Ishikawa (cell line): Measurements from ENCODE around the gene PPP4R4.

ENCODE experiments used
- CEBPB ChIP-seq: IDR thresholded peaks from 2 replicates; pipeline ENCODE4 v1.6.1; 2012
- CREB1 ChIP-seq: IDR thresholded peaks from 2 replicates; pipeline ENCODE4 v1.6.1; 2012; ENCODE audit warnings: low read depth
- EGR1 ChIP-seq: IDR thresholded peaks from 2 replicates; pipeline ENCODE4 v1.6.1; 2012
- EP300 ChIP-seq: IDR thresholded peaks from 2 replicates; pipeline ENCODE4 v1.6.1; 2012; ENCODE audit warnings: borderline replicate concordance
- FOXM1 ChIP-seq: IDR thresholded peaks from 2 replicates; pipeline ENCODE4 v1.6.1; 2012; ENCODE audit warnings: low read depth, borderline replicate concordance
- NFIC ChIP-seq: IDR thresholded peaks from 2 replicates; pipeline ENCODE4 v1.6.1; 2012
- RAD21 ChIP-seq: IDR thresholded peaks from 2 replicates; pipeline ENCODE4 v1.6.1; 2012; ENCODE audit warnings: low read depth
- TAF1 ChIP-seq: IDR thresholded peaks from 2 replicates; pipeline ENCODE4 v1.6.1; 2012; ENCODE audit warnings: low read depth, mild to moderate bottlenecking
- TCF12 ChIP-seq: IDR thresholded peaks from 2 replicates; pipeline ENCODE4 v1.6.1; 2012; ENCODE audit warnings: low read depth
- TEAD4 ChIP-seq: IDR thresholded peaks from 2 replicates; pipeline ENCODE4 v1.6.1; 2012
- YY1 ChIP-seq: IDR thresholded peaks from 2 replicates; pipeline ENCODE4 v1.6.1; 2012; ENCODE audit warnings: low read depth
- ZBTB7A ChIP-seq: IDR thresholded peaks from 2 replicates; pipeline ENCODE4 v1.6.1; 2012; ENCODE audit warnings: low read depth
- TF ChIP-seq, protein P1 (sequence below): IDR thresholded peaks from 2 replicates; pipeline ENCODE4 v1.6.1; 2012
- TF ChIP-seq, protein P2 (sequence below): IDR thresholded peaks from 2 replicates; pipeline ENCODE4 v1.6.1; 2012
- TF ChIP-seq, protein P3 (sequence below): IDR thresholded peaks from 2 replicates; pipeline ENCODE4 v1.6.1; 2012; ENCODE audit warnings: low read depth, mild to moderate bottlenecking

The PPP4R4 gene

DNA sequence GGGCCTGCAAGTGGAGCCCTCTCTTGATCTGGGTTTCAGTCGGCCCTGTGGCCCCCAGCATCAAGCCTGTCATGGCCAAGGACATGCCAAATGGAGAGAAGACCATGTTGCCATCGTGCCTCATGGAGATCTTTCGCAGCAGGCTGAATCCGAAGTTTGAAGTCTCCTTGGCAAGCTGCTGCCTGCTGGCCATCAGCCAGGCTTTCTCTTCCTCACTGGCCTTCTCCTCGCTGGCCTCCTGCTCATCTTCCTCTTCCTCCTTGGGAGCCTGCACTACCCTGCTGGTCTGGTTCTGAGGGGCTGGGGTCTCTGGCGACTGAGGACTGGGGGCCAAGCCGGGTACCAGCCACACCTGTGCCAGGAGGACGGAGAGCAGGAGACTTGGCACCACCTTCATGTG, 116.1 kb downstream of the PPP4R4 start:
- TF ChIP-seq TEAD4 (no peak), NFIC (no peak), EGR1 (no peak), ZBTB7A (no peak)

DNA sequence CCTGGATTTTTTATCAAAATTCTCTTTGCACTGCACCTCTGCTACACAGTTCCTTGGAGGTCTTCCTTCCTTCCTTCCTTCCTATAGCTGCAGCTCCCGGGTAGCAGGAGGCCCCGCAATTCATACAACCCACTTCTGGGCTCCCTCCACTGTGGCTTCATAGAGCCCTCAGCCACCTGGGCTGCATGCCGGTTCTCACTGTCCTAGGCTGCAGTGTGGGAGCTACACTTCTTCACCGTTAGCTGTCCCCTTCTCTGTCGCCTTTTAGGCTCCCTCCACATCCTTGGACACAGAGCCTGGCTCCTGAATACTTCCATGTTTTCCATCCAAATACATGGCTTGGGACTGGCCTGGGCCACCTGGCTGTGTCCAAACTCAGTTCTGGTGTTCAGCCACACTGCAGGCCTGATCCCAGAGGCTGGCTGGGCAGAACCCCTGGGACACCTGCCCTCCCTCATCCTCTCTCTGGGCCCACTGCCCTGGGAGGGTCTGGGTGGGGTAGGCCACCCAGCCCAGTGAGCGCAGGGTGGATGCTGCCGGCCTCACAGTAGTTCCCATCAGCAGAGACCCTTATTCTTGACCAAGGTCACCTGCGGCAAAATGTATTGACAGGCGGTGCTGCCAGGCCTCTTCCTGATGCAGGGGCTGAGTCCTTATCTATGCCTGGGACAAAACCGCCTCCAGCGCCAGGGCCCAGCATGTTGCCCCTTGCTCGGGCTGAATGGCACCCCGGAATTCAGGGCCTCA, 117.2 kb downstream of the PPP4R4 start:
- TF ChIP-seq EGR1 (no peak), ZBTB7A (no peak), RAD21 (no peak), TCF12 (no peak), NFIC (no peak), TEAD4 (no peak), CREB1 (no peak)
- TF ChIP-seq, protein P1, sequence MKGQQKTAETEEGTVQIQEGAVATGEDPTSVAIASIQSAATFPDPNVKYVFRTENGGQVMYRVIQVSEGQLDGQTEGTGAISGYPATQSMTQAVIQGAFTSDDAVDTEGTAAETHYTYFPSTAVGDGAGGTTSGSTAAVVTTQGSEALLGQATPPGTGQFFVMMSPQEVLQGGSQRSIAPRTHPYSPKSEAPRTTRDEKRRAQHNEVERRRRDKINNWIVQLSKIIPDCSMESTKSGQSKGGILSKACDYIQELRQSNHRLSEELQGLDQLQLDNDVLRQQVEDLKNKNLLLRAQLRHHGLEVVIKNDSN = no peak

DNA sequence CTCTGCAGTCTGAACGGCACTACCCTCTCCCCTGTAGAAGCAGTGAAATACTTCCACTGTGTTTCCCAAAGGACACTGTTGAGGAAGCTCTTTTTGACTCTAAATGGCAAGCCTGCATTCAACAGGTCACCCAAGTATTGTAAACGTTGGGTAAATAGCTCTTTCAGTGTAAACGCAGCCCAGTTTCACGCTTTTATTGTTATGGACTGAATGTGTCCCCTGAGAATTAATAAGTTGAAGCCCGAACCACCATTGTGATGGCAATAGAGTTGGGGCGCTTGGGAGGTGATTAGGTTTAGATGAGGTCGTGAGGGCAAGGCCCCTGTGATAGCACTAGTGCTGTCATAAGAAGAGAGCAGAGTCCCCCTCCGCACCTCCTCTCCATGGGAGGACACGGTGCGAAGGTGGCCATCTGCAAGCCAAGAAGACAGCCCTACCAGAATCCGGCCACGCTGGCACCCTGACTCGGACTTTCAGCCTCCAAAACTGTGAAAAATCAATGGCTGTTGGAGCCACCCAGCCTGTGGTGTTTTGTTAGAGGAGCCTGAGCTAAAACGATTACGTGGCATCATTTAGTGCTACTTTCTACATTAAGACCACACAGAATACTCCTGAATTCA, 117.9 kb downstream of the PPP4R4 start:
- no peak for TF ChIP-seq RAD21
- TF ChIP-seq EGR1 = no peak
- TF ChIP-seq, protein P2, sequence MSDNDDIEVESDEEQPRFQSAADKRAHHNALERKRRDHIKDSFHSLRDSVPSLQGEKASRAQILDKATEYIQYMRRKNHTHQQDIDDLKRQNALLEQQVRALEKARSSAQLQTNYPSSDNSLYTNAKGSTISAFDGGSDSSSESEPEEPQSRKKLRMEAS = no peak
- no peak for TF ChIP-seq TAF1
- TF ChIP-seq EP300 = no peak
- no peak for TF ChIP-seq CREB1
- TF ChIP-seq ZBTB7A = no peak
- no peak for TF ChIP-seq CEBPB
- TF ChIP-seq, protein P3, sequence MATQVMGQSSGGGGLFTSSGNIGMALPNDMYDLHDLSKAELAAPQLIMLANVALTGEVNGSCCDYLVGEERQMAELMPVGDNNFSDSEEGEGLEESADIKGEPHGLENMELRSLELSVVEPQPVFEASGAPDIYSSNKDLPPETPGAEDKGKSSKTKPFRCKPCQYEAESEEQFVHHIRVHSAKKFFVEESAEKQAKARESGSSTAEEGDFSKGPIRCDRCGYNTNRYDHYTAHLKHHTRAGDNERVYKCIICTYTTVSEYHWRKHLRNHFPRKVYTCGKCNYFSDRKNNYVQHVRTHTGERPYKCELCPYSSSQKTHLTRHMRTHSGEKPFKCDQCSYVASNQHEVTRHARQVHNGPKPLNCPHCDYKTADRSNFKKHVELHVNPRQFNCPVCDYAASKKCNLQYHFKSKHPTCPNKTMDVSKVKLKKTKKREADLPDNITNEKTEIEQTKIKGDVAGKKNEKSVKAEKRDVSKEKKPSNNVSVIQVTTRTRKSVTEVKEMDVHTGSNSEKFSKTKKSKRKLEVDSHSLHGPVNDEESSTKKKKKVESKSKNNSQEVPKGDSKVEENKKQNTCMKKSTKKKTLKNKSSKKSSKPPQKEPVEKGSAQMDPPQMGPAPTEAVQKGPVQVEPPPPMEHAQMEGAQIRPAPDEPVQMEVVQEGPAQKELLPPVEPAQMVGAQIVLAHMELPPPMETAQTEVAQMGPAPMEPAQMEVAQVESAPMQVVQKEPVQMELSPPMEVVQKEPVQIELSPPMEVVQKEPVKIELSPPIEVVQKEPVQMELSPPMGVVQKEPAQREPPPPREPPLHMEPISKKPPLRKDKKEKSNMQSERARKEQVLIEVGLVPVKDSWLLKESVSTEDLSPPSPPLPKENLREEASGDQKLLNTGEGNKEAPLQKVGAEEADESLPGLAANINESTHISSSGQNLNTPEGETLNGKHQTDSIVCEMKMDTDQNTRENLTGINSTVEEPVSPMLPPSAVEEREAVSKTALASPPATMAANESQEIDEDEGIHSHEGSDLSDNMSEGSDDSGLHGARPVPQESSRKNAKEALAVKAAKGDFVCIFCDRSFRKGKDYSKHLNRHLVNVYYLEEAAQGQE = no peak
- no peak for TF ChIP-seq TCF12

DNA sequence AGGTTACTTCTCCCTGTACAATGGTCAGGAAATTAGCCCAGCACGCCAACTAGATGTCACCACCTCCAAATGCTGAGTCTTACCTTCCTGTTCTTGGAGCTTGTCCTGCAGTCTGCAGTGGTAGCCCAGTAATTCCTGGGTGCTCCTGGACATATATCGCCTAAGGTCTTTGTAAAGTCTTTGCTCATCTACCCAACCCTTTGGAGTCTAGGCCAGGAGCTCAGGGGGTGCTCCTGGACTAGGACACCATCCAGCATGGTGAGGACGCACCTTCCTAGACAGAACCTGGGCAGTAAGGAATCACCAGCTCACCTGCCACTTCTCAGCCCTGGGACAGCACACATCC, 118.4 kb downstream of the PPP4R4 start:
- TF ChIP-seq, protein P1 = no peak
- no peak for TF ChIP-seq NFIC
- TF ChIP-seq TAF1 = no peak
- TF ChIP-seq CEBPB = no peak
- no peak for TF ChIP-seq ZBTB7A
- no peak for TF ChIP-seq EP300
- TF ChIP-seq, protein P2 = no peak
- no peak for TF ChIP-seq YY1
- no peak for TF ChIP-seq TEAD4
- TF ChIP-seq FOXM1 = no peak
- TF ChIP-seq RAD21 = no peak
- TF ChIP-seq EGR1 = no peak
- TF ChIP-seq CREB1 = no peak
- no peak for TF ChIP-seq TCF12
- TF ChIP-seq, protein P3 = no peak

DNA sequence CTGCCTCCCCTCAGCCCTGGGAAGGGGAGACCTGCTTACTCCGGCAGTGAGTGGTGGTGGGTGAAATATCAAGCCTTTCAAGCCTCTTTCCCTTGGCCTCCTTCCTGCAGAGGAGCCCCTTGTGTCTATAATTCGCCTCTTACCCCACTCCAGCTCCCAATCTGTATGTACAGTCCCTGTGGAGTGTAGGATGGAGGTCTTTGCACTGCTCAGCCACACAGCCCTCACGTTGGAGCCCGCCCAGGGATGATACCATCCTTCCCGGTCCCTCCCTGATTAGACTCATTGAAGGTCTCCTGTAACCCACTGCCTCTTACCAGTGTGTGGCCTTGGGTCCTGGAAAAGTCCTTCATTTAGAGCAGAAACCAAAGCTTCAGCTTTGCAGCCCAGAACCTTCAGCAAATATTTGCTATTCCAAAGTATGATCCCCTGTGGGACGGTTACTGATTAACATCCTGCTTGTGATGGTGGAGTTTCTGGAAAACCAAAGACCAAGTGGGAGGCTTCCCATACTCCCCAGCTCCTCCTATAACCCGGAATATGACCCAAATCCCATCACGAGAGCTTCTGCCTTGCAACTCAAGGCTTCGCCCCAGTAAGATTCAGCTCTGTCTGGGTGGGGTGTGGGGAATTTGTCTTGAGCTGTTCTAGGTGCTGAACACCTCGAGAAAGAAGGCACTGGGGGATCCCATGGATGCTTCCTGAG, 118.9 kb downstream of the PPP4R4 start, which contains the start of gene SERPINA10:
Gene SERPINA10, minus strand, starts transcription at position 397 of the 706 bp plus-strand sequence. CDS start 2,675 bp downstream, outside the sequence.
- TF ChIP-seq, protein P3 = peak; percentile 81
- no peak for TF ChIP-seq CEBPB
- no peak for TF ChIP-seq YY1
